HG02870 (cell line): ENCODE measurements around the gene TIGD1.

Experiments
- ATAC-seq: cut with Tn5 transposase; IDR thresholded peaks from one replicate; pipeline ENCODE4 v1.9.1; 2021; ENCODE audit warnings: mild to moderate bottlenecking, moderate library complexity; ENCODE audit not compliant: unreplicated experiment

Gene TIGD1

GRCh38 chr2:232550354-232551249 lies at the start of gene TIGD1, which contains the start of gene EIF4E2:
TIGD1 (minus strand) TSS chr2:232550557; CDS start chr2:232549882, 675 bp downstream.
EIF4E2 (plus strand) TSS chr2:232550689; CDS start chr2:232550725, 36 bp downstream.
- peak; percentile 88 for ATAC-seq

GRCh38 chr2:232598293-232598692 lies 47.9 kb upstream of the TIGD1 start:
- ATAC-seq: no peak

GRCh38 chr2:232597362-232598079 lies 47.2 kb upstream of the TIGD1 start:
- ATAC-seq: no peak

GRCh38 chr2:232593982-232594381 lies 43.6 kb upstream of the TIGD1 start:
- ATAC-seq: no peak

GRCh38 chr2:232592772-232593395 lies 42.5 kb upstream of the TIGD1 start:
- ATAC-seq: no peak

GRCh38 chr2:232588680-232589585 lies 38.6 kb upstream of the TIGD1 start:
- no peak for ATAC-seq

- ATAC-seq: no peak
Observed at GRCh38 chr2:232588031-232588430, 37.7 kb upstream of the TIGD1 start.

- ATAC-seq: no peak
Observed at GRCh38 chr2:232587512-232587911, 37.2 kb upstream of the TIGD1 start.

GRCh38 chr2:232586943-232587505 lies 36.7 kb upstream of the TIGD1 start:
- ATAC-seq: no peak

GRCh38 chr2:232584238-232584637 lies 33.9 kb upstream of the TIGD1 start:
- no peak for ATAC-seq

GRCh38 chr2:232581725-232582124 lies 31.4 kb upstream of the TIGD1 start:
- ATAC-seq: no peak

GRCh38 chr2:232580648-232580981 lies 30.3 kb upstream of the TIGD1 start:
- no peak for ATAC-seq

GRCh38 chr2:232578626-232579025 lies 28.3 kb upstream of the TIGD1 start:
- ATAC-seq: no peak

- ATAC-seq: no peak
Observed at GRCh38 chr2:232577841-232578240, 27.5 kb upstream of the TIGD1 start.

- ATAC-seq: no peak
Observed at GRCh38 chr2:232576995-232577394, 26.6 kb upstream of the TIGD1 start.

- ATAC-seq: no peak
Observed at GRCh38 chr2:232575404-232575746, 25.0 kb upstream of the TIGD1 start.

- ATAC-seq: no peak
Observed at GRCh38 chr2:232574674-232575403, 24.5 kb upstream of the TIGD1 start.

- ATAC-seq: no peak
Observed at GRCh38 chr2:232573771-232574435, 23.5 kb upstream of the TIGD1 start.

GRCh38 chr2:232573042-232573441 lies 22.7 kb upstream of the TIGD1 start:
- ATAC-seq: no peak
